Neuronal stem cell (in vitro differentiated cells): ENCODE data around the gene FGD2.

Source experiments
- DNase-seq: peaks from one replicate; pipeline ENCODE4 v3.0.0-alpha.2; 2013; ENCODE audit warnings: low spot score
- H2AFZ ChIP-seq: one replicate; pipeline ENCODE4 v1.6.1; 2013; ENCODE audit warnings: mild to moderate bottlenecking, low read length, inconsistent platforms
- H2AK5ac ChIP-seq: 2 replicates; pipeline ENCODE4 v1.6.1; 2013; ENCODE audit warnings: low read depth, mild to moderate bottlenecking, inconsistent platforms, low read length, moderate library complexity, mixed read lengths
- H2BK120ac ChIP-seq: 2 replicates; pipeline ENCODE4 v1.6.1; 2013; ENCODE audit warnings: low read depth, mild to moderate bottlenecking, inconsistent platforms, low read length, moderate library complexity, mixed read lengths
- H2BK12ac ChIP-seq: one replicate; pipeline ENCODE4 v1.6.1; 2013; ENCODE audit warnings: low read length, inconsistent platforms
- H2BK15ac ChIP-seq: 2 replicates; pipeline ENCODE4 v1.6.1; 2013; ENCODE audit warnings: mild to moderate bottlenecking, low read length, inconsistent platforms, mixed read lengths
- H2BK5ac ChIP-seq: one replicate; pipeline ENCODE4 v1.6.1; 2013; ENCODE audit warnings: inconsistent platforms, mild to moderate bottlenecking, low read length, moderate library complexity
- H3K14ac ChIP-seq: one replicate; pipeline ENCODE4 v1.6.1; 2013; ENCODE audit warnings: low read length, inconsistent platforms
- H3K18ac ChIP-seq: 2 replicates; pipeline ENCODE4 v1.6.1; 2013; ENCODE audit warnings: low read length, inconsistent platforms
- H3K23ac ChIP-seq: 2 replicates; pipeline ENCODE4 v1.6.1; 2013; ENCODE audit warnings: low read depth, mild to moderate bottlenecking, mixed read lengths, low read length, inconsistent platforms; ENCODE audit not compliant: poor library complexity
- H3K27ac ChIP-seq: replicated peaks from 3 replicates; pipeline ENCODE4 v1.5.1; 2013; ENCODE audit warnings: low read length, inconsistent platforms
- H3K27me3 ChIP-seq, 3 experiments: 2 replicates each; pipeline ENCODE4 v1.6.1; 2013; ENCODE audit warnings: low read length in 3 of 3, mild to moderate bottlenecking in 2 of 3, inconsistent platforms in 1 of 3, low read depth in 1 of 3, mixed read lengths in 1 of 3, moderate library complexity in 1 of 3; ENCODE audit not compliant: control insufficient read depth in 3 of 3, insufficient read depth in 3 of 3
- H3K36me3 ChIP-seq, 2 donors: replicated peaks in 1 of 2; 2 replicates each; pipeline ENCODE4 v1.6.1; 2013; ENCODE audit warnings: low read length in 2 of 2; ENCODE audit not compliant: control insufficient read depth in 2 of 2, insufficient read depth in 2 of 2
- H3K4ac ChIP-seq: 2 replicates; pipeline ENCODE4 v1.6.1; 2013; ENCODE audit warnings: inconsistent platforms, mild to moderate bottlenecking, low read length, moderate library complexity
- H3K4me1 ChIP-seq, 2 donors: 1 replicate in 1 of 2; 2 replicates in 1 of 2; pipeline ENCODE4 v1.6.1; 2013; ENCODE audit warnings: low read length in 2 of 2, low read depth in 1 of 2; ENCODE audit not compliant: control insufficient read depth in 2 of 2, insufficient read depth in 1 of 2
- H3K4me2 ChIP-seq: one replicate; pipeline ENCODE4 v1.6.1; 2013; ENCODE audit warnings: mild to moderate bottlenecking, low read length, inconsistent platforms; ENCODE audit not compliant: insufficient read depth, poor library complexity, severe bottlenecking
- H3K4me3 ChIP-seq, 2 donors: 2 replicates each; pipeline ENCODE4 v1.5.1; 2013; ENCODE audit warnings: low read length in 2 of 2, mild to moderate bottlenecking in 2 of 2, inconsistent platforms in 1 of 2, moderate library complexity in 1 of 2
- H3K79me1 ChIP-seq: one replicate; pipeline ENCODE4 v1.6.1; 2013; ENCODE audit warnings: low read depth, mild to moderate bottlenecking, inconsistent platforms, low read length, moderate library complexity
- H3K9ac ChIP-seq: one replicate; pipeline ENCODE4 v1.6.1; 2013; ENCODE audit warnings: mild to moderate bottlenecking, low read depth, low read length, inconsistent platforms; ENCODE audit not compliant: poor library complexity
- H3K9me3 ChIP-seq, 2 donors: replicated peaks in 1 of 2; 2 replicates each; pipeline versions ENCODE3 to v1.6.1; 2013; ENCODE audit warnings: low read length in 2 of 2, mild to moderate bottlenecking in 2 of 2, inconsistent platforms in 1 of 2, low read depth in 1 of 2, mixed read lengths in 1 of 2, moderate library complexity in 1 of 2; ENCODE audit not compliant: control insufficient read depth in 2 of 2, insufficient read depth in 1 of 2
- H4K8ac ChIP-seq: one replicate; pipeline ENCODE4 v1.6.1; 2013; ENCODE audit warnings: low read depth, mild to moderate bottlenecking, inconsistent platforms, low read length, moderate library complexity
- H4K91ac ChIP-seq: one replicate; pipeline ENCODE4 v1.6.1; 2013; ENCODE audit warnings: low read length, low read depth, mild to moderate bottlenecking, inconsistent platforms; ENCODE audit not compliant: poor library complexity
- WGBS, 2 donors: extraction: QIAGEN DNeasy Blood & Tissue Kit; methylation state at CpG; one replicate each; pipeline ENCODE4 v1.1.7; 2013; ENCODE audit warnings: missing lambda C conversion rate in 2 of 2, mixed read lengths in 1 of 2; ENCODE audit not compliant: insufficient read length in 2 of 2, insufficient replicate concordance in 1 of 2; ENCODE audit errors: extremely low coverage in 2 of 2; 5-methylcytosine and 5-hydroxymethylcytosine counted together

The FGD2 gene

DNA sequence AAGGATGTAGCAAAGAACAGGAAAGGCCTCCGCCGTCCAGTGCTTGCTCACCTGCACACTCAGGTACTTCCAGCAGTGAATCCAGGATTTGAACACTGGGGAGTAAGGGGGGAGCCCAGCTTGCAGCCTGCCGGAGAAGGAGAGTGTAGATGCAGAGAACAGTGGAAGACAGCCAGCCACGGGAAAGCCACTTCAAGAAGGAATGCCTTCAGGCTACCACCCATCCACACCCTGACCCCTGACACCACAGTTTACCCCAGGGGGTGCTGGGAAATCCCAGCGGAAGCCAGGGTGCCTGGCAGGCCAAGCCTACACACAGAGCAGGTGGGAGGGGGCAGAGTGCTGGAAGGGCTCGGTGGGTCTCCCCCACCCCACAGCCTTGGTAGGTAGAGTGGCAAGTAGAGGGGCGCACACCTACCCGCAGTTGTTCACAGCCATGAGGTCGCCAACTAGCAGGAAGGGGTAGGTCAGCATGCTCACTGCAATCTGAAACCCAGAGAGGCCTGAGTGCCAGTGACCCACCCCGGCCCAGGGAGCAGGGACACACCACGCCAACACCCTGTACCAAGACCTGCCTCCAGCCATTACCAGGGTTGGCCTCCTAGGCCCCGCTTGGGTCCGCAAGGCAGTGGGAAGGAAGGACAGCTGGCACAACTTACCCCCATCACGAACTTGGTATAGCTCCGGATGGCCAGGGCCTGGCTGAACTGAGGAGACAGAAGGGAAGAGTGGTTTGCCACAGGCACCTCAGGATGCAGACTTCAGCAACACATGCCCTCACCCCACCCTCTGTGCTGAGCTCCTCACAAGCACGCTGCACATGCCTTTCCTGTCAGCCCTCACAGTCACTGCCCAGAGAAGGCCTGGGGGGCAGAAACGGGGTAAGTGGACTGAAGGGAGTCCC, 35.2 kb upstream of the FGD2 start:
- H3K4me2 ChIP-seq, result no peak overlapping the region
- H2AK5ac ChIP-seq, result no peak overlapping the region
- no peak overlapping the region for H2BK120ac ChIP-seq
- no peaks in the 10 kb centered on the region for H3K4me1 ChIP-seq
- no peaks in the 10 kb centered on the region for H3K27me3 ChIP-seq
- H2BK12ac ChIP-seq, result no peak overlapping the region
- peaks cover 69 to 92% of the 10 kb centered on the region in 2 donors for H3K36me3 ChIP-seq
- H4K8ac ChIP-seq, result no peak overlapping the region
- no peak overlapping the region for H3K18ac ChIP-seq
- no CpG with 5 or more reads among the region's 17 CpGs for WGBS, 2 donors
- DNase-seq, result no peak
- H3K9ac ChIP-seq, result no peak overlapping the region
- H3K9me3 ChIP-seq, result no peaks in the 10 kb centered on the region
- H3K27ac ChIP-seq, result no peak overlapping the region
- H3K79me1 ChIP-seq, result no peaks in the 10 kb centered on the region
- no peak overlapping the region for H2BK15ac ChIP-seq
- H3K4ac ChIP-seq, result no peak overlapping the region
- H4K91ac ChIP-seq, result no peak overlapping the region
- H2AFZ ChIP-seq, result no peak overlapping the region
- no peak overlapping the region for H3K14ac ChIP-seq
- peak overlapping the region in 1 of 2 donors; percentile 27 for H3K4me3 ChIP-seq
- peak overlapping the region; percentile 10 for H3K23ac ChIP-seq
- H2BK5ac ChIP-seq, result peak overlapping the region; percentile 6

DNA sequence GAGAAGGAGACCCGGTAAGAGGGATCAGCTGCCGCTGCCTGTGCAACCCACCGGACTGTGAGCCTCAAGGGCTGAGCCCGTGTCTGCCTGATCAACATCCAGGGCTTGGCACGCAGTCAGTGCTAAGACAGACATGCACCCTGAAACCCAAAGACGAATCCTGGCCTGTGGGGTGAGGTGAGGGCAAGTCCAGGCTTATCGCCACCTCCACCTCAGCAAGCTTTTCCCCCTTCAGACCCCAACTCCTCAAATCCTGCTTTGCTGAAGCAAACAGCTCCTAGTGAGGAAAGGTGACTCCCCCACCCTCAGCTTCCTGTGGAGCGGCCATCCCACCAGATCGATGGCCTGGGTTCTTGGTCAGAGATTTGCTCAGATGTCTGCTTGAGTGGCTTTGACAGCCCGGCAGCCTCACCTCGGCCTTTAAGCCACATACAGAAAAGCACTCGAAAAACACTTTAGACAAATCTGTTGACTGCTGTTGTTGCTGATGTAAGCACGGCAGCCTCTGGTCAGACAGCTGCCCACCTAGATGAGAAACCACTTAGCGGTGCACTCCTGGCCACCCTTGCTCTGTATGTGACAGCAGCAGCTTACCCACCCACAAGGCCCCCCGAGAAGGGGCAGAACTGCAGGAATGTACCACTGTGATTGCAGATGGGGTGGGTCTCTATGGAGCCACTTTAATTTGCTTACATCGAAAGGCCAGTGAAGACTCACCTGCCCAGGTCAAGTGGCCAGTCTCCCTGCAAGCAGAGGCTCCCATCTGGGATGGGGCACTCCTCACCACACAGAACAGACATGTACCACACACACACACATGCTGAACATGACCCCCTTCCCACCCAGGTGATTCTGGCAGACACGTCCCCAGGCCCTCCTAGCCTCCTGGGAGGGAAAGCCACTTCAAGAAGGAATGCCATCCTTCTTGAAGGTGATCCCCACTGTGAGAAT, 34.3 kb upstream of the FGD2 start:
- H3K27me3 ChIP-seq, result no peaks in the 10 kb centered on the region
- peak overlapping the region; percentile 18 for H3K9ac ChIP-seq
- H4K8ac ChIP-seq, result no peak overlapping the region
- H3K4me3 ChIP-seq, result peak overlapping the region in 1 of 2 donors; percentile 3
- no peak overlapping the region for H3K27ac ChIP-seq
- no peak overlapping the region for H2BK15ac ChIP-seq
- no peak overlapping the region for H3K14ac ChIP-seq
- H3K18ac ChIP-seq, result no peak overlapping the region
- peak overlapping the region; percentile 25 for H2BK5ac ChIP-seq
- H3K79me1 ChIP-seq, result no peaks in the 10 kb centered on the region
- no peak overlapping the region for H4K91ac ChIP-seq
- H3K4me1 ChIP-seq, result no peaks in the 10 kb centered on the region
- H2BK12ac ChIP-seq, result no peak overlapping the region
- H2AFZ ChIP-seq, result no peak overlapping the region
- H3K23ac ChIP-seq, result peak overlapping the region; percentile 10
- no peak overlapping the region for H2AK5ac ChIP-seq
- no peak overlapping the region for H2BK120ac ChIP-seq
- H3K4me2 ChIP-seq, result no peak overlapping the region
- H3K9me3 ChIP-seq, result no peaks in the 10 kb centered on the region
- WGBS, 2 donors, result no CpG with 5 or more reads among the region's 17 CpGs
- peaks cover 76 to 100% of the 10 kb centered on the region in 2 donors for H3K36me3 ChIP-seq
- no peak for DNase-seq
- H3K4ac ChIP-seq, result no peak overlapping the region

DNA sequence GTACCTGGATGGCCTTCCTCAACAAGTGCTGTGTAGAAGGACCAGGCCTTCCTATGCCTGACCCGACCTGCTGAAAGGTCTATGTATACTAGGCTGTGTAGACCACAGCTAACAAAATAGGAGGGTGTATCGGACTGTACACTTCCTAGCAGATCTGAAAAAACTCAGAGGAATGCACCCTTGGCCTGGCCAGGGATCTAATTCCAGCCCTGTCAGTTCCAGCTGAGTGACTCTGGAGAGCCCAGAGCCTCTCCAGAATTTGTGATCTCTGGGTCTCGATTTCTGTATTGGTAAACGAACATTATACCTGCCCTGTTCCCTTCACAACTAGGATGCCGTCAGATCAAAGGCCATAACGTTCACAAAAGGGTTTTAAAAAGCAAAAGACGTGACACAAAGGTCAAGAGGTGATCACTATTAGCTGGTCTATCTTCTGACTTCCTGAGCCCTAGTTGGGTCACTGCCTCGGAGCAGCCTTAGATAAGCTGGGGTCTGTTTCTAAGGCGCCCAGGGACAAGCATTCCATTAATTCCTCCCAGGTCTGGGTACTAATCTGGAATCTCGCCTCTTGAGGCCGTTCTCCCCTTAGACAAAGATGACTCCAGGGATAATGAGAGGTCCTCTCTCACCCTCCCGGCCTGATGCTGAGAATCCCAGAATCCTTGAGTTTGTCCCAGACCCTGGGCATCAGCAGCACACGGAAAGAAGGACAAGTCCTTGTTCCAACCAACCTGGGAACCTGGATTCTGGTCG, 33.4 kb upstream of the FGD2 start:
- H2BK120ac ChIP-seq, result no peak overlapping the region
- no peak overlapping the region for H3K18ac ChIP-seq
- H2BK15ac ChIP-seq, result no peak overlapping the region
- no peaks in the 10 kb centered on the region for H3K9me3 ChIP-seq
- no peaks in the 10 kb centered on the region for H3K79me1 ChIP-seq
- no peak overlapping the region for H3K27ac ChIP-seq
- no peak overlapping the region for H2BK12ac ChIP-seq
- no peak overlapping the region for H2AK5ac ChIP-seq
- no peak overlapping the region for H3K4ac ChIP-seq
- no peak overlapping the region for H3K4me2 ChIP-seq
- H3K23ac ChIP-seq, result peak overlapping the region; percentile 2
- H4K91ac ChIP-seq, result no peak overlapping the region
- no peaks in the 10 kb centered on the region for H3K27me3 ChIP-seq
- peak overlapping the region in 1 of 2 donors; percentile 3 for H3K4me3 ChIP-seq
- no peaks in the 10 kb centered on the region for H3K4me1 ChIP-seq
- H2AFZ ChIP-seq, result no peak overlapping the region
- H4K8ac ChIP-seq, result no peak overlapping the region
- peaks cover 81 to 100% of the 10 kb centered on the region in 2 donors for H3K36me3 ChIP-seq
- no peak overlapping the region for H3K9ac ChIP-seq
- DNase-seq, result no peak
- H2BK5ac ChIP-seq, result no peak overlapping the region
- no CpG with 5 or more reads among the region's 14 CpGs for WGBS, 2 donors
- H3K14ac ChIP-seq, result no peak overlapping the region
